ENCODE results near the gene SYF2.
"Not testable (repeated sequence)": the region's sequence is repeated elsewhere in the genome, so short reads cannot be mapped to it uniquely, and the experiment has no call there.

SYF2 gene

DNA sequence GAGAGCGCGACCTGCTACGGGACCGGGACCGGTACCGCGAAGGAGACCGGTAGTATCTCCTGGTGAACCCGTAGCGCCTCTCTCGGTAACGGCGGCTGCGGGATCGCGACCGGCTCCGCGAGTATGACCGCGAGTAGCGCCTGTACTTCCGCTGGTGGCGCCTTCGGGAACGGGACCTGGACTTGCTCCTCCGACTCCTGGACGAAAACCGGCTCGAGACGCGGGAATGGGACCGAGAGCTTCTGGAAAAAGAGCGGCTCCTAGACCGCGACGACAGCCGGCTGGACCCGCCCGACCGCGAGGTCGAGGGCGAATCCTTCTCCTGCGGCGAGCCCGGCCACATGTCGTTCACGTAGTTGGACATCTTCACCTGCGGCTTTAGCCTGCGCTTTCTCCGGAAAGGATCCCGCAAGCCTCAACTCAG is 14.3 kb upstream of the SYF2 start:
- no peak for ATAC-seq
- peak; percentile 46 for DNase-seq

DNA sequence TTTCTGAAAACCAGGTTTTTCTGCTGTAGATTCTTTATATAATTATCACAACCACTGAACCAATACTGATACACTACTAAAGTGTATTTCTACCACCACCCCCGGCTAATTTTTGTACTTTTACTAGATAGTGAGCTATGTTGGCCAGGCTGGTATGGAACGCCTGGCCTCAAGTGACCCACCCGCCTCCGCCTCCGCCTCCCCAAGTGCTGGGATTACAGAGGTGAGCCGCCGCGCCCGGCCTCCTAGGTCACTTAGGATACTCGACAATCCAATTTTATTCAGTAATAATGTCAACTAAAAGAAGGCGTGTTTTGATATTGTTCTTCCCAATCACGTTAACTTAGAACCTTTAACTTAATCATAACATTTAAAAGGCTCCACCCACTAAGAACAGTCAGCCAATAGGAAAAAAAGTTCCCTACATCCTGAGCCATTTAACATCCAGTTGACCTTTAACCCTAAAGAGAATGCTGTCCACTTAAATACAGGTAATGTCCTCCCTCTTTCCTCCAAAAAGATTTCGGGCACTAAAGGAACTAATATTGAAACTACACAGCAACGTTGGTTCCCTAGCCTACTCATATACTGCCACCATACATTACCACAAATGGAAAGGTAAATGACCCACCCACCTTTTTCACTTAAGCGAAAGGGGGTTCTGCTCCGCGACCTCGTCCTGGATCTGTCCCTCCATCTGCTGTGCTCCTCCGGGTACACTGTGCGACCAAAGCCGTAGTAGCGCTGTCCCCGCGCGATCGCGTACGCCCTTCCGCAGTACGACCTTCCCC is 13.7 kb upstream of the SYF2 start:
- DNase-seq, result no peak

DNA sequence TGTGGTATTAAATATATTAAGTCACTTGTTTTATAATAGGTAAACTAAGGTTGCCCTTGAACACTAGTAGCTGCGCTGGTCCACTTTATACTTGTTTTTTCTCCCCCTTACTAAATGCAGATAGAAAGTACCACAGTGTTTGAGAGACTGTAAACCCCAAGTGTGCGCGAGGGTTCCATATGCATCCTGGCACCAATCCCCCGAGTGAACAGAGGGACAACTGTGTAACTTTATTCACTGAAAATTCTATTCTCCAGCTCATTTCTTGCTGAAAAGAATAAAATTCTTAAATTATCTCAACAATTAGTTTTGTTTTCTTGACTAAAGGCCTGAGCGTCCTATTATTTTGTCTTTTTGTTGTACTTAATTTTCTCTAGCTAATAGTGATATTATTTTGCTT is 13.1 kb upstream of the SYF2 start:
- ATAC-seq, result no peak
- DNase-seq, result no peak

More for the DNA sequence above, 13.7 kb upstream of the SYF2 start:
- ATAC-seq, result no peak

DNA sequence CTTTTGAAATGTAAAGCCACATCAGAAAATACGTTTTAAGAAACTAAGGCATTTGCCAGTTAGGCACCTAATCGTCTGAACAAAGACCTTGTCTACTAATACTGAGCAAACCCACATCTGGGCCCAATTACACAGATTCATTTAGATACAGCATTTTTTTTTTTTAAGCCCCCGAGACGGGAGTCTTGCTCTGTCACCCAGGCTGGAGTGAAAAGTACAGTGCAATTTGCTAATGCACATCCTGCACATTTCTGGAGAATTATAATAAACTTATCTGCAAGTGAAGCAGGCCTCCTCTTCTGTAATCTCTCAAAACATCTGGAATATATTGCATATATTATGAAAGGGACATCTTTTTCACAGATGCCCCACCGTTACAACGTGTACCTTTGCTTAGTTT is 11.6 kb upstream of the SYF2 start:
- no peak for ATAC-seq

DNA sequence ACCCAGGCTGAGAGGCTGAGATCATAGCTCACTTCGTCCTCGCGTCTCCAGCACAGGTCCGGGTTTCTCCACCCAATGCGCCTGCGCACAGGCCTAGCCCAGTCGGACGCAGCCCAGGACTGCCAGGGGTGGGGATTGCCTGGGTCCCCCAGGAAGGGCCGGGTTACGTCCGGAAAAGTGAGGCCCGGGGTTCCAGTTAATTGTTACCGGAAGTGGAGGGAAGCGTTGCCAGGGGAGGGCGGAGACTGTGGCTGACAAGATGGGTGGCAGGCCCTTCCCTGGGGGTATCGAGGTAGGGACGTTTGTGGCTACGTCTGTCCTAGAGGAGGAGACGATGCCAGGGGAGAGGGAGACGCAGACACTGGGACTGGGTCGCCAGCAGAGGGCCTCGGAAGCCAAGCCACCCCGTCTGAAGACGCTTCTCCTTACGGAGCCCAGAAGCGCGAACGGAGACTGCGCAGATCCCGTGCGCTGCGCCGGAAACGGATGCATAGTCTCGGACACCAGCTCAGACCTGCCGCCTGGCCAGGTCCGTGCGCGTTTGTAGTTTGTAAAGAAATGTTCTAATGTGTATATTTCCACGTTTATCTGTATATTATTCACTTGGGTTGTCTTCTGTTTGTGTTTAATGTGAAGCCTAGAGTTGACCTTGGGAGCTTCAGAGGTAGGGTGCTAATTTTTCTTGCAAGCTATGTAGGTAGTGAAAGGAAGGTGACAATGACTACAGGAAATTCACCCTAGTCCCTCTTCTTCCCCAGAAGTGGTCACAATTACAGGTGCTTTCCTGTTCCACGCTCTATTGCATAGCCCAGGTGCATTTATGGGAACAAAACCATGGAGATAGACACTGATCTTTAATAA is 7.6 kb upstream of the SYF2 start:
- DNase-seq (peak; percentile 95), ATAC-seq (peak; percentile 92)

More for the DNA sequence above, 11.6 kb upstream of the SYF2 start:
- DNase-seq, result no peak

DNA sequence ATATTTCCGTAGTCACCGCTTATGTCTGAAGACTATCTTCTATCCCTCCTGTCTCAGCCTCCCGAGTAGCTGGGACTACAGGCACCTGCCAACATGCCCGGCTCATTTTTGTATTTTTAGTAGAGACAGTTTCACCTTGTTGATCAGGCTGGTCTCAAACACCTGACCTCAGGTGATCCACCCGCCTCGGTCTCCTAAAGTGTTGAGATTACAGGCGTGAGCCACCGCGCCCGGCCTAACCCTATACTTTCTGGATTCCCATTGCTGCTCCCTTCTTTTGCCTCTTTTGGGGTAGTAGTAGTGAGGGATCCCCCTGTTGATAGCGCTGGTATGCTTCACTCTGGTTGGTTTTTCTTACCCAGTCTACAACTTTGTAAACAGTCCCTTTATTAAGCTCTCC is 5.7 kb upstream of the SYF2 start:
- no peak for ATAC-seq
- no peak for DNase-seq

DNA sequence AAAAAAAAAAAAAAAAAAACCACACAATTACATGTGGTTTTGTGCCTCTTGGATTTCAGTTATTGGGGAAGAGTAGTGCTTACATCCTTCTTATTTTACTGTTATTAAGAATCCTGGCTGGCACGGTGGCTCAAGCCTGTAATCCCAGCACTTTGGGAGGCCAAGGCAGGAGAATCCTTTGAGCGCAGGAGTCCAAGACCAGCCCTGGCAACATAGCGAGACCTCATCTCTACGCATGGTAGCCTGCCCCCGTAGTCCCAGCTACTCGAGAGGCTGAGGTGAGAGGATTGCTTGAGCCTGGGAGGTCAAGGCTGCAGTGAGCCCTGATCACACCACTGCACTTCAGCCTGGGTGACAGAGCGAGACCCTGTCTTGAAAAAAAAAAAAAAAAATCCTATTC is 4.0 kb upstream of the SYF2 start:
- DNase-seq, ATAC-seq: not testable (repeated sequence)

DNA sequence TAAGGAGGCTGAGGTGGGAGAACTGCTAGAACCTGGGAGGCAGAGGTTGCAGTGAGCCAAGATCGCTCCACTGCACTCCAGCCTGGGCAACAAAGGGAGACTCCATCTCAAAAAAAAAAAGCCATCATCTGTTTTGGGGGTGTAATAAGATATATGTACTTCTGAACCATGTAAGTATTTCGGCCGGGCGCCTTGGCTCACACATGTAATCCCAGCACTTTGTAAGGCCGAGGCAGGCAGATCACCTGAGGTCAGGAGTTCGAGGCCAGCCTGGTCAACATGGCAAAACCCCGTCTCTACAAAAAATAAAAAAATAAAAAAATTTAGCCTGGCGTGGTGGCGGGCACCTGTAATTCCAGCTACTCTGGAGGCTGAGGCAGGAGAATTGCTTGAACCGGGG is 3.1 kb upstream of the SYF2 start:
- not testable (repeated sequence) for DNase-seq, ATAC-seq

DNA sequence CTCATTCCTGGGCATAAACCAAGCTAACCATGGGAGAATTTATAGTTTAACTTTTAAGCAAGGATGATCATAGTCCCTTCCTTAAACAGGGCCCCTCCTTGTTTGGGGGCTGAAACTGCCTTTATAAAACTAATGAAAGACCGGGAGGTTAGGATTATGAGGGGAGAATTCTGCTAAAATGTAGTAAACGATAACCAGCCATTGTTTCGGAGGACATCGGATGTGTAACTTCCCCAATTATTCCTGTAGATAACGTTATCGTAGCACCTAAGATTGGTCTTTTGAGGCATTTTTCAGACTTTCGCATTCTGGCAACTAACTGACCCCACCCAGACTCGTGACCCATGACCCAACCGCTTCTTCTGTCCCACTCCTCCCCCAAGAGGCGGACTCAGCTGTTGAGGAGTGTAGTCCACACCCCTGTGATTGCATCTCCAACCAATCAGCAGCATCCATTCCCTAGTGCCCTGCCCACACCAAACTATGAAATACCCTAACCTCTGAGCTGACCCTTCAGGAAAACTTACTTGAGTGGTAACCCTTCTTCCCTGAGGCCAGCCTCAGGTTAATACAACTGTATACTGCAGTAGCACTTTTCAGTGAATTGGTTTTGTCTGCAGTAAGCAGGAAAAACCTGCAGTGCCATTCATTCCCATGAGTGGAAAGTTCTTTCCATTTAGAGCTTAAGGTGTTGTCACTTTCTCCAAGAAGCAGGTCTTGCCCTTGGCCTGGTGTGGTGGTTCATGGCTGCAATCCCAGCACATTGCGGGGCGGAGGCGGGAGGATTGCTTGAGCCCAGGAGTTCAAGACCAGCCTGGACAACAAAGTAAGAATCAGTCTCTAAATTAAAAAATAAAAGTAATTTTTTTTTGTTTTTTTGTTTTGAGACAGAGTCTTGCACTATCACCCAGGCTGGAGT is 823 bp upstream of the SYF2 start:
- ATAC-seq (peak; percentile 87), DNase-seq (peak; percentile 75)

DNA sequence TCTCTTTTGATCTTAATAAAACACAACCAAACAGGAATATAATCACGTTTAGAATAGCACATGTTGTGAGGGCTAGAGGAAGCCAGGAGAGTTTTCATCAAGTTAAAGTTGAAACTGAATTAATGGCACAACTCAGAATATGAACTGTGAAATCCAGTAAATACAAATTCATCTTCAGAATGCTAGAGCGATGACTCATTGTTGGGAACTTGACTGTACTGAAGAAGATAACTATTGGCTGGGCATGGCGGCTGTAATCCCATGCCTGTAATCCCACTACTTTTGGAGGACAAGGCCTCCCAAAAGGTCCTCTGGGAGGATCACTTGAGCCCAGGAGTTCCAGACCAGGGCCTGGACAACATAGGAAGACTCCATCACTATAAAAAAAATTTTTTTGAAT is 8.8 kb downstream of the SYF2 start:
- DNase-seq, result no peak
- ATAC-seq, result no peak

DNA sequence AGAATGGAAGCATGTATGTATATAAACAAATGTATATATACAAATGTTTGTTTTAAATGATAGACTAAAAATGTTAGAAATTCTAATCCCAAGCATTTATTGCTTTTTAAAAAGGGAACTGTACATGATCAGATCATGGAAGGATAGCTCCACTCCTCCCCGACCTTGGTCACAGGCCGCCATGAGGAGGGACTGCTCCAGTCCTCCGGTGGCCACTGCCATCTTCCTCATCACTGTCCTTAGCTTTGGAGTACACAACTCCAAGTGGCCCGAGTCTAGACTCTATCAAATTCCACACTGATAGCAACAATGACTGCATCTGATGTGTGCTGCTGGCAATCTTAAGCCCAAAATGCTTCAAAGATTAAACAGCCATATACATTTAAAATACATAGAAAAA is 9.7 kb downstream of the SYF2 start:
- ATAC-seq (no peak), DNase-seq (no peak)

DNA sequence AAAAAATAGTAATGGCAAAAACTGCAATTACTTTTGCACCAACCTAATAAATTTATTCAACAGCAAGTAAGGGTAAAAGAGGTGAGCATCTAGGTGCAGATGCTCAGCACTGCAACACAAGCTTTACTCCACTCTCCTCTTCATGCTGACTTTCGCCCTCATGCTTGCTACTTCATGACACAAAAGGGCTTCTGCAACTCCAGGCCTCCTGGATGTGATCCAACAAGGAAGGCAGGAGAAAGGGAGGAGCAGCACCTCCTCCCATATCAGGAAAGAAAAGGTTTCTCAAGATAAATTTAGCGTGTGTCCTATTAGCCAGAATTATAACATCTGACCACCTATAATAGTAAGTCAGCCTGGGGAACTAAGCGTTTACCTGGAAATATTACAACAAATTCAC is 11.6 kb downstream of the SYF2 start:
- no peak for ATAC-seq

DNA sequence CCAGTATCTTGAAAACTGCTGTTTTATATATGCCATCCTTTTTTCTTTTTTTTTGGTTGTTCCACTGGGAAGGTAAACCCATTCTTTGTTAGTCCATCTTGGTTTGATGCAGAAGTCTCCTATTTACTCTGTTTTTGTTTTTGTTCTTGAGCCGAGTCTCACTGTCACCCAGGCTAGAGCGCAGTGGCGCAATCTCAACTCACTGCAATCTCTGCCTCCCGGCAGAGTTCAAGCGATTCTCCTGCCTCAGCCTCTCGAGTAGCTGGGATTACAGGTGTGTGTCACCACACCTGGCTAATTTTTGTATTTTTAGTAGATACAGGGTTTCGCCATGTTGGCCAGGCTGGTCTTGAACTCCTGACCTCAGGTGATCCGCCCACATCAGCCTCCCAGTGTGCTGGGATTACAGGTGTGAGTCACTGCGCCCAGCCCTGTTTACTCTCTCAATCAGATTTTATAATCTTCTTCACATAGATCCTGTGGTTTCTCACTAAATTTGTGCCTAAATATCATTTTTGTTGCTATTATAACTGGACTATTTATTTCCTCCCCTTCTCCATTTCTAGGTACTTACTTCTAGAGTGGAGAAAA is 12.5 kb downstream of the SYF2 start:
- no peak for ATAC-seq
- DNase-seq, result no peak

More for the DNA sequence above, 11.6 kb downstream of the SYF2 start:
- DNase-seq, result no peak

DNA sequence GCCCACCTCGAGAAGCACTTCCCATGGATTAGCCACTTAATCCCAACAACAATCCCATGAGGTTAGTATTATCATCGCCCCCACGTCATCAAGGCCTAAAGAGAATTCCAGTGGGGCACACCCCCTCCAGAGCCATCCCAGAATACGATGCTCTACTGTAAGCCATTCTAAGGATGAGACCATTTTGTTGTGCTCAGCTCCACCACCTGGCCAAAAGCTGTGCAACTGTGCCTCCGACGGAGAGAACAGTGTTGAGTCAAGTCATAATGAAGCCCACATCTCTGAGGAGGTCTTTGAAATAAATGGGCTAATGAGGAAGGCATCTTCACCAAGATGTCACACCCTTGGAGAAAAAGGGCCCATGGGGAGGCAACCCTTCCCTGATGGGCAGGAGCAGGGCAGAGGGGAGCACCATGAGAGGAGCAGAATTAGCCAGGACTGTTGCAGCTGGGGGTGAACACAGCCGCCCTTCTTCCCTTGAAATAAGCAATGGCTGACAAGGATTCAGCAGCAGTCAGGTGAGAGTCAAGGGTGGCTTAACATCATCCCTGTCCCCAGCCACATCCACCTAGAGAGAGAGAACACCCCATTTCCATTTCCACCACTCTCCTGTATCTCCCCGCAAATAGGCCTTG is 14.6 kb downstream of the SYF2 start:
- DNase-seq (no peak), ATAC-seq (no peak)

DNA sequence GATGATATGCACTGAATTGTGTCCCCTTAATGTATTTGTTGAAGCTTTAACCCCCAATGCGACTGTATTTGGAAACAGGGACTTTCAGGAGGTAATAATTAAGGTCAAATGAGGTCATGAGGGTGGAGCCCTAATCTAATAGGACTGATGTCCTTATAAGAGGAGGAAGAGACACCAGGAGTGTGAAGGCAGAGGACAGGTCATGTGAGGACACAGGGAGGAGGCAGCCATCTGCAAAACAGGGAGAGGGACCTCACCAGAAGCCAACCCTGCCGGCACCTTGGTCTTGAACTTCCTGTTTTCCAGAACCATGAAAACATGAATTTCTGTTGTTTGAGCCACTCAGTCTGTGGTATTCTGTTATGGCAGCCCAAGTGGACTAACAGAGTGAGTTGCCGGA is 15.3 kb downstream of the SYF2 start:
- ATAC-seq (no peak), DNase-seq (no peak)

DNA sequence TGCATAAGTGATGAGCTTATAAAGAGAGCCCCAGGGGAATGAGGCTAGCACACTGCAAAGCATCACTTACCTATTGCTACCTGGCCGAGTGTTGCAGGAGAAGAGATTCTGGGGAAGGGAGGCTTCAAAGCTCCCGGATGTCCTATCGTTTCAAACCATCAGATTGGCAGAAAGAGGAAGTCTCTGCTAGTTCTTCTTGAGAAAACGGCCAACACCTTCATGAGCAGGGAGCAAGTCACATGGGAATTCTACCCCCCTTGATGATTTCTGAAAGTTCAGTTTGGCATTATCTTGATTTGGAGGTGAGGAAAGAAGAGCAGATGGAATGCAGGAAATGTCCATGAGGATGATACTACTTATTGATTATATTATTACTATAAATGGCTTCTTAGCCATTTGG is 16.2 kb downstream of the SYF2 start:
- ATAC-seq (no peak), DNase-seq (no peak)

DNA sequence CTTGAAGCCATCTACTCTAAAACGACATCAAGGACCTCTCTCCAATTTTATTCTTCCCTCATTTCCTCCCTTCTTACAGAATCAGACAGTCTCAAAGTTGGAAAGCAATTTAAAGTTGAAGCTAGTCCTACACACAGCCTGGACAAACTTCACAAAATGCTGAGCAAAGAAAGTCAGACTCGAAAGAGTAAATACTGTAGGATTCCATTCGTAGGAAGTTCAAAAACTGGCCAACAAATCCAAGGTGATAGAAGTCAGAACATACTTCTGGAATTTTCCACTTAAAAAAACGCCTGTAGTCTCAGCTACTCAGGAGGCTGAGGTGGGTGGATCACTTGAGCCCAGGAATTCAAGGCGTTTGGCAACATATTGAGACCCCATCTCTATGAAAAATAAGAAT is 19.6 kb downstream of the SYF2 start:
- DNase-seq (no peak), ATAC-seq (no peak)

DNA sequence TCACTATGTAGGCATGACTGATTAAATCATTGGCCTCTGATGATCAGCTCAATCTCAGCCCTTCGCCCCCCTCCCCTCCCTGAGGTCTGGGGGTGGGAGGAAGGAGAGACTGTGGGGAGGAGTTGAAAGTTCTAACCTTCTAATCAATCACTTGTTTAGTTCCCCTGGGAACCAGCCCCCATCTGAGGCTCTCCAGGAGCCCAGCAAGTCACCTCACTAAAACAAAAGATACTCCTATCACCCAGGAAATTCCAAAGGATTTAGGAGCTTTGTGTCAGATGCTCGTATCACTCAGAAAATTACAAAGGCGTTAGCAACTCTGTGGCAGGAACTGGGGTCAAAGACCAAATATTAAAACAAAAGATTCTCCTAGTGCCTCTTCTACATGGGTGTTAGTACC is 21.6 kb downstream of the SYF2 start:
- ATAC-seq, result no peak
- DNase-seq, result no peak

DNA sequence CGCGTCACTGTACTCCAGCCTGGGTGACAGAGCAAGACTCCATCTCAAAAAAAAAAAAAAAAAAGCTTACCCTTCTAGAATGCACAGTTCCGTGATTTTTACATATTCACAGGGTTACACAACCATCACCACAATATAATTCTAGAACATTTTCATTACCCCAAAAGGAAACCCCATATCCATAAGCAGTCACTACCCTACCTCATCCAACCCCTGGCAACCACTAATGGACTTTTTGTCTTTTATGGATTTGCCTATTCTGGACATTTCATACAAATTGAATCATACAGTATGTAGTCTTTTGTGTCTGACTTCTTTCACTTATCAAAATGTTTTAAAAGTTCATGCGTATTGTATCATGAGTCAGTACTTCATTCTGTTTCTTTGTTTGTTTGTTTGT is 22.8 kb downstream of the SYF2 start:
- ATAC-seq (no peak), DNase-seq (no peak)

DNA sequence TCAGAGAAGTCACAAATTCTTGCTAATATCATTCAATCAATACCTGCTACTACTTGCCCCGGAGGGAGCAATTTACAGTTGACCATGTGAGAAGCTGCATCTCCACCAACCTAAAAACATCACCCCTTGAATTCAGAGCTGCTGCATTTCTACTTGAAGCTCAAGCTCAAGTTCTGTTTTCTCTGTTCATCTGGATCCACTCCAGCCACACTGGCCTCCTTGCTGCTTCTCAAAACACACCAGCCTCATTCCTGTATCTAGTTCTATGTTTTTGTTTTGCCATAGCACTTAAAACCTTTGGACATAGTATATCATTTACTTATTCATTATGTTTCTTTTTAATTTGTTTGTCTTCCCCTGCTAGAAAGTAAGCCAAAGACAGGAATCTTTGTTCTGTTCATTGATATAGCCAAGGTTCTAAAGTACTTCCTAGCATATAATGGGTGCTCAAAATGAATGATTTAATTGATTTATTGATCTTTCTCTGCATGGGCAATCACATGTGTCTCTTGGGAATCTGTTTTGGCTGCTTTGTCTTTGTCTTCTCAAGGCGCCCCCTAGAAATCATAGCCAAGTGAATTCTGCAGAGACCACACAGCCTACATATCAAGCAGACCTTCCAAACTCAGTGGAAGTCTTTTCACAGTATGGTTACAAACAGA is 23.6 kb downstream of the SYF2 start:
- DNase-seq, result no peak
- no peak for ATAC-seq

DNA sequence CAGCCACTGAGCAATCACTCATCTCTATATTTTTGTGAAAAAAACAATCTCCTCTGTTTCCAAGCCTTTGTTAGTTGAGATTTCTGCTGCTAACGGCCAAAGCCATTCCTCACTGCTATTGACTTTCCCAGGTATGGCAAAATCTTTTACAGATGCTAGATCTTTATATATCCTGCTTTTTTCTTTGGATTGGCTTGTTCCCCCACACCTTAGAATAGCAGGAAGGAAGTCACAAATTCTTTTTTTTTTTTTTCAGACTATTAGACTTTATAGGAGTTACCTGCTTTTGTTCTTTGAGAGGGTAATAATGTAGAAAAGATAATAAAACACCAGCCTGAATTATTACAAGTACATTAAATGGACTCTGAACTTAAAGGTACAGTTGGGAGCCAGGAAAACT is 24.2 kb downstream of the SYF2 start:
- no peak for ATAC-seq

More for the DNA sequence above, 24.2 kb downstream of the SYF2 start:
- DNase-seq, result no peak

Data from stimulated activated naive CD8-positive, alpha-beta T cell treated with anti-CD3 and anti-CD28 coated beads, Interleukin-15, Interleukin-2, amounts not matched to agents 100 U/mL and 50 U/mL, for 24 hours (primary cell).